ENCODE results near the gene CRAMP1.

DNA sequence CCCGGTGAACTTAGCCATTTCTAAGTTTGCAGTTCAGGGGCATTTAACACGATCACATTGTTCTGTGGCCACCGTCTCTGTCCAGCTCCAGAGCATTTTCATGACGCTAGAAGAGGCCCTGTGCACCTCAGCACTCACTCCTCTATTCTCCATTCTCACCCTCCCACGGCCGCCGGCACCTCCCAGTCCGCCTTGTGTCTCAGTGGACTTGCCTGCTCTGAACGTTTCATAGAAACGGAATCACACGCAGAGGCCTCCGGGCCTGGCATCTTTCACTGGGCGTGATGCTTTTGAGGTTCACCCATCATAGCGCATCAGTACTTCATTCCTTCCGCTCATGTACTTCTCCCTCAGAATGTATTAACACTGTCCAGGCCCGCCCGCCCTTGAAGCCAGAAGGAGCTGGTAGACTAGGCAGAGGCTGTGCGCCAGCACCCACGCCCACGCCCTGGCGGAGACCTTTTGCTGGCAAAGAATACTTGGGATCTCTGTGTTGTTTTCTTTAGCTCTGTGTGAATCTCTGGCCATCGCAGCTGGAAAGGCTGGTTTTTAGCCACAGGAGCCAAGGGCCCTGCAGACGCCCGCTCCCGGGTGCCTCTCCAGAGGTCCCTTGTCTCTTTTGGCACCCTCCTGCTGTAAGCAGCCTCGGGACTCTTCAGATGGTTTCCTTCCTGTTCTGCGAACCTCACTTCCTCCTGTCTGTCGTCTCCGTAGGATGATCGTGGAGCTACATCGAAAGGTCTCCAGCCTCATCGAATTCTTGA, 42.5 kb downstream of the CRAMP1 start:
- TF ChIP-seq, protein P1, sequence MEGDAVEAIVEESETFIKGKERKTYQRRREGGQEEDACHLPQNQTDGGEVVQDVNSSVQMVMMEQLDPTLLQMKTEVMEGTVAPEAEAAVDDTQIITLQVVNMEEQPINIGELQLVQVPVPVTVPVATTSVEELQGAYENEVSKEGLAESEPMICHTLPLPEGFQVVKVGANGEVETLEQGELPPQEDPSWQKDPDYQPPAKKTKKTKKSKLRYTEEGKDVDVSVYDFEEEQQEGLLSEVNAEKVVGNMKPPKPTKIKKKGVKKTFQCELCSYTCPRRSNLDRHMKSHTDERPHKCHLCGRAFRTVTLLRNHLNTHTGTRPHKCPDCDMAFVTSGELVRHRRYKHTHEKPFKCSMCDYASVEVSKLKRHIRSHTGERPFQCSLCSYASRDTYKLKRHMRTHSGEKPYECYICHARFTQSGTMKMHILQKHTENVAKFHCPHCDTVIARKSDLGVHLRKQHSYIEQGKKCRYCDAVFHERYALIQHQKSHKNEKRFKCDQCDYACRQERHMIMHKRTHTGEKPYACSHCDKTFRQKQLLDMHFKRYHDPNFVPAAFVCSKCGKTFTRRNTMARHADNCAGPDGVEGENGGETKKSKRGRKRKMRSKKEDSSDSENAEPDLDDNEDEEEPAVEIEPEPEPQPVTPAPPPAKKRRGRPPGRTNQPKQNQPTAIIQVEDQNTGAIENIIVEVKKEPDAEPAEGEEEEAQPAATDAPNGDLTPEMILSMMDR (conservative IDR thresholded peaks at IDR 0.05; ENCODE audit: low read depth, low read length), result no peak
- no peak for TF ChIP-seq EZH2 (IDR thresholded peaks at IDR 0.05; ENCODE audit: borderline replicate concordance, low read depth, low read length, poor library complexity, severe bottlenecking)

Data from A673 (cell line).